SIG-M5 treated with dmso at 0.1 percent for 504 hours (cell line): ENCODE data around the gene CGN.
A peak's percentile ranks its signal among the peaks of the same experiment; 100 is the strongest.

ENCODE experiments used
- DNase-seq: peaks from one replicate; lab custom pipeline; 2025; ENCODE audit not compliant: unreplicated experiment; lab: John Stamatoyannopoulos, UW

Gene CGN

DNA sequence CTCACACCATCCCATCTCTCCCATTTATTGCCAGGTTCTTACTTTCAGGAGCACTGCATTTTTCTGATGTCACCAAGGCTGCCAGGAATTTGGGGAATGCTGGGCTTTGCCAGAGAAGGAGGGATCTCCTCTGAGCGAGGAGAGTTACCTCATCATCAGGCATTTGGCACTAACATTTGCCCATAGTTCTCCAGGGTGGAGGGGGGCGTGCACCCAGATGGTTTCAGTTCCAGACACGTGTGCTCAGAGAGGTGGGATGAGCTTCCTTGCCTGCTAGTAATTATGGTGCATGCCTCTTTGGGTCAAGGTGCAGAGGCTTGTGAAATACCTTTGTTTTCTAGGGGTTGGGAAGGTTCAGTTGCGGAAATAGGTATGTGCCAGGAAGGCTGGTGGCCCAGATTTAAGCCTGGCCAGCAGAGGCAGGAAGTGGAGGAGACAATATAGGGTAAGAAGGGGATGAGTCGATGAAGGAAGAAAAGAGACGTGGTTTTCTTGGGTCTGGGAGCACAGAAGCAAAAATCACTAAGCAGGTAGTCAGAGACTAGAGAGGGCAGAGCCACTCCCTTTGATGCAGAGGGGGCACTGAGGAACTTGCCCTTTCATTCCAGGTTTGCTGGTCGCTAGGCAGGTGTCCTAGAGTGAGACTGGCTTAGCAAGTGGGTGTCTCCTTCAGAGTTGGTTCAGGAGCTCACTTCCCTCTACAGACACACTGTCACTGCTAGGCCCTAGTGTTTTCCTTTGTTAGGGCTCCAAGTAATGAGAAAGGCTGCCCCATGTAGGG, 36.1 kb downstream of the CGN start:
- DNase-seq = peak; percentile 80

DNA sequence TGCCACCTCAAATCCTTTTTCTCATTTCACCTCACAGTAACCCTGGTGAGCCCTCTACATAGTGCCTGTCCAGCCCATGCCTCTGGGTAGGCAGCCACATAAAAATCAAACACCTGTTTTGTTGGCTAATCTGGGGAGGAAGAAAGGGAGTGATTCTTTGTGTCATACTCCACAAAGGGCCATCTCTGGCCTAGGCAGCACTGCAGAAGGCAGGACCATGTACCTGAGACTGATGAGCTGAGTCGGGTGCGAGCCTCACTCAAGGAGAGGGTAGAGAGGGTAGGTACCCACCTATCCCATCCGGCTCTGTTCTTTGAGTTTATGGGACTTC, 36.7 kb downstream of the CGN start:
- no peak for DNase-seq

DNA sequence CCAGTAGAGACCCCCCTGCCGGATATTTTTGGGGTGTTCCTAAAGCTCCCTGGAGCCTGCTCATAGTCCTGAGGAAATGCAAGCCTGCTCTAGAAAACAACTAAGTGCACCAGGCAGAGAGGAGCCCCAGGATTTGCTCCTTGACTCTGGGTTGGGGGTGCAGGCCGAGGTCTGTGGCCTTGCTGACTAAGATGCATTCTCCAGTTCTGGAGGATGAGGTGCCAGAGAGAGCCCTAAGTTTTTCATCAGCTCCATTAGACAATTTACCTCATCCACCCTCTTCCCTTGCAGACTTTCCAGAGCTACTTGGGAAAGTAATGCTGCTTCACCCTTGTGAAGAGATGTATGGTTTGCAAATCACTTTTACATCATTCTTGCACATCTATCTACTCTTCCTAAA, 38.0 kb downstream of the CGN start:
- no peak for DNase-seq

DNA sequence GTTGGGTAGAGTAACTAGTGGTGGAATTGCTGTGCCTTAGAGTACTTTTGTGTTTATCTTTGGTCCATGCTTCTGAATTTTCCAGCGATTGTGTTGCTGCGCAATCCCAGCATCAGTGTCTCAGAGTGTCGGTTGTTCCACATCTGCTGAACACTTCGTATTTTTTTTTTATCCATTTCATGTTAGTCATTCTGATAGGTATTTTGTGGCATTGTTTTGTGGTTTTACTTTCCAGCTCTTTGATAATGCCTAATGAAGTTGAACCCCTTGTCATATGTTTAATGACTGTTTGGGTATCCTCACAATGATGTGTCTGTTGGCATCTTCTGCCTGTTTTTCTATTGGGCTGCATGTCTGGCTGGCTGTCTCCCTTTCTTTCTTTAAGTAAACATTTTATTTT, 42.5 kb downstream of the CGN start:
- no peak for DNase-seq

DNA sequence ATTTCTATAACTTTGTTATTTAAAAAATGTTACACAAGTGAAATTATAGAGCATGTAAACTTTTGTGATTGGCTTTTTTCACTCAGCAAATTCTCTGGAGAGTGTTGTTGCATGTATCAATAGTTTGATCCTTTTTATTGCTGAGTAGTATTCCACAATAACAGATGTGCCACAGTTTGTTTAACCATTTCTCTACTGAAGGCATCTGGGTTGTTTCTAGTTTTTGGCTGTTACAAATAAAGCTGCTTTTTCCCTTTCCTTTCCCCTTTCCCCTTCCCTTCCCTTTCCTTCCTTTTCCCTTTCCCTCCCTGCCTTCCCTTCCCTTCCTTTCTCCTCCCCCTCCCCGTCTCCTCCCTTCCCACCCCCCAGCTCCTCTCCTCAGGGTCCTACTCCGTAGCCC, 44.9 kb downstream of the CGN start:
- no peak for DNase-seq

DNA sequence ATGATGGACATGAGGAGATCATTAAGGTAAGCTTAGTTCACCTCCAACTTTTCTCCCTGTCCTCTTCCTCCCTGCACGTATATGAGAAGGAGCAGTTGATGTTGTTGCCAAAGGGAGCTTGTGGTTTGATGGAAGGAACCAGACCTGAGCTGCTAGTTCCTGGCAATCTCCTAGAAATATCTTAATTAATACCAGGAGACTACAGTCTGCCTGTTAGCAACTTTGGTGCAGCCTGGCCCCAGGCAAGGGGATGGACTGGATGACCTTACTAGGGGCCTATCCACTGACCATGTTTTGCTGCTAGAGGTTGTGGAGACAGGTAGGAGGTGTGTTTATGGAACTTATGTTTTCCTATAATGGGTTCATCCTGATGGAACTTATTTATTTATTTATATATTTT, 51.5 kb downstream of the CGN start:
- DNase-seq = no peak

DNA sequence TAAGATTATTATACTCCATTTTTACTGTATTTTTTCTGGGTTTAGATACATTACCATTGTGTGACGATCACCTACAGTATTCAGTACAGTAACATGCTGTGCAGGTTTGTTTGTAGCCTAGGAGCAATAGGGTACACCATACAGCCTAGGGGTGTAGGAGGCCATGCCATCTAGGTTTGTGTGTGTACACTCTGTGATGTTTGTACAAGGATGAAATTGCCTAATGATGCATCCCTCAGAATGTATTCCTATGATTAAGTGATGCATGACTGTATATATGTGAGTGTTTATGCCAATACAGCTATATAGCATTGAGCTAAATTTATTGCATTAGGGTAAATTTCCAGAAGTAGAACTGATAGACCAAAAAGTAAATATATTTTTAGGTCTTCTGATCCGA, 52.2 kb downstream of the CGN start:
- DNase-seq = no peak

DNA sequence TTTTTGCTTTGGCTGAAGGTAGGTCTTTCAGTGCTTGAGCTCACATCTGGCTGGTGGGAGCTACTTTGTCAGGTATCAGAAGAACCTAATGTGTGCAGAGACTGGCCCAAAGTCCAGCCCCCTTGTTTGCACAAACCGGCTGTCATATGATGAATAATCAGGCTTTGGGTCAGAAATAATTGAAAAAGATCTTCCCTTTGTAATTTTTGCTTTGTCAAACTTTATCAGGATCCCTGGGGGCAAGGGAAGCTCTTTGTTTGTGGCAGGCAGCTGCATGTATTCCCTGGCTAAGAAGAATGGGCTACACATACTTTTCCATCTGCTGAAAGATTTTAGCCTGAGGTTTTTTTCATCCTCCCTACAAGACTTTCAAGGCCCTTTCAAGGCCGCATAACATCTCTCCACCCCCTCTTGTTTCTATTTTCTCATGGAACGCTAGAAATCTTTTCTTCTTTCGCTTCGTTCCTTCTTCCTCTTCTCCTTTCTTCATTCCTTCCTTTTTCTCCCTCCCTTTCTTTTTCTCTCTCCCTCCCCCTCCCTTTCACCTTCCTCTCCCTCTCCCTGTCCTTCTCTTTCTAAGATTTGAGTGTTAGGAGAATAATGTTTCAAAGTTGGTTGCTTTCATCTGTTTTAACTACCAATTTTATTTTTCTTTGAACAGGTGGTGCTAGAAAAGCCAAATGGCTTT, 54.5 kb downstream of the CGN start:
- DNase-seq = no peak

DNA sequence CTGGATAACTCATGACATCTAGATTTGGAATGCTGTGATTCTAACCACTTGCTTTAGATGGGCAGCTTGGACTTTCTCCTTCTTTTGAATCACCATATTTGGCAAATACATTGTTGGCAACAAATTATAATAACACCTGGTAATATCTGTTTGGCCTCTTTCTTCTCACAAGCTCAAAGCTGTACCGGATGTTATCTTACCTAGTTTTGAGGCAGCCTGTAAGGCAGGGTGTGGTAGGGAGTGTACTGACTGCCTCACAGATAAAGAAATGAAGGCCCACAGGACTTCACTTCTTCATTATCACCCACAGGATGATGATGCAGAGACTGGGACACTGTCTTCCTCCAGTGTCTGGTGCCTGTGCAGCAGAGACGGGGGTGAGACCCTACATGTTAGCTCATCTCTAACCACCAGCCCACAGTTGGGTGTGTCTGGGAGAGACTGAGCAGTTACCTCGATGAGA, 57.5 kb downstream of the CGN start:
- no peak for DNase-seq

DNA sequence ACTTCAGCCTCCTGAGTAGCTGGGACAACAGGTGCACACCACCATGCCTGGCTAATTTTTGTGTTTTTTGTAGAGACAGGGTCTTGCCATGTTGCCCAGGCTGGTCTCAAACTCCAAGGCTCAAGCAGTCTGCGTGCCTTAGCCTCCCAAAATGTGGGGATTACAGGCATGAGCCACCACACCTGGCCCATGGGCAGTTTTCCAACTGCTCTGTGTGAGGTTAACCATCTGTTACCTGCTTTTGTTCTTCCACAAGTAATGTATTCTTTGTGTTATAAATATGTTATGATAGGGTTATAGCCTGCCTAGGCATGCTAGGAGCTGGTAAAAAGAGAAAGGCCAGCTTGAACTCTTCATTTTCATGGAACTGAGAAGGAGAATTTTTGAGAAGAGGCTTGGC, 59.6 kb downstream of the CGN start:
- DNase-seq = no peak

DNA sequence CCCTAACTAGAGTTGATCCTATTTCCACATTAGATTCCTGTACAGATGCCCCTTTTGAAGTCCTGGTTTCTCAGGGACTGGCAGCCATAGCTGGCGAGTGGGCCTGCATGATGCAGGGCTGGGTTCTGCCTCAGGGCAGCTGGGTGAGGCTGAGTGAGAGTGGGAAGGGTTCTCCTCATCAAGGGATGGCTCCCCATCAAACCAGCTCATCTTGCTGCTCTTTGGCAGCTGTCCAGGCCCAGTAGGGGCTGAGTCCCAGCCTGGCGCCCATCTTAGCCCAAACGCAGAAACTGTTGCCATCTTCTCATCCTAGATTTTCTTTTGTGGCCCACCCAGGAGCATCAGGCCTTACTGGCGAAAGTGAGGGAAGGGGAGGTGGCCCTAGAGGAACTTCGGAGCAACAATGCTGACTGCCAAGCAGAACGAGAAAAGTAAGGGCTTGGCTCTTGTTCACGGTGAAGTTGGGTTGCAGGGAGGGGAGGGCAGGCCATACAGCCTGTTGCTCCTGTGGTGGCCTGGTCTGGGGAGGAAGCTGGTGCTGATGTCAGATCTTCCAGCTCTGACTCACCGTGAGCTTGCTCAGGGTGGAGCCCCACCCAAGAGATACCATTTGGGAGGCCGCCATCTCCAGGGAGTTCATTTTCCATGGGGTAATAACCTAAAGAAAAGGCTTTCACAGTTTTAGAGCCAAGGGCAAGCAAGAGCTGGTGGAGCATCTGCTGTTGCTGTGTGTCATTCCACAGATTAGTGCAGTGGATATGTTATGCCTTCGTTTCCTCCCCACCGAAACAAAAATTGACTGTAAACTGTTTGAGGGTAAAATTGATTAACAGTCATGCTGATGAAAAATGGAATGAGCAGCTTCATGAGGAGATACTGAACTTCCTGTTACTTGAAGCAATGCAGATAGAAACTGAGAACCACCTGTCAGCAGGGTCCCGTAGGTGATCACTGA, 63.7 kb downstream of the CGN start:
- peak; percentile 21 for DNase-seq

DNA sequence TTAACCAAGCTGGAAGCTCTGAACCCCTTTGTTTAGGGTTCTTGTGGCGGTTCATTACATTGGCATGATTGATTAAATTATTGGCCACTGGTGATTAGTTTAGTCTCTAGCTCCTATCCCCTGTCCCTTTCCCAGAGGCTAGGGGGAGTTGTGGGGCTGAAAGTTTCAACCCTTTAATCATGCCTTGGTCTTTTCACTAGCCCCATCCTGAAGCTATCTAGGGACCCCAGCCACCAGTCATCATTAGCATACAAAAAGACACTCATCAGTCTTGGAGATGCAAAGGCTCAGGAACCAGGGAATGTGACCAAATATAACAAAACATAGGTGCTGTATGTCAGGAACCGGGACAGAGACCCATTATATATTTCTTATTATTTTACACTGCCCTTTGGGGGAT, 66.0 kb downstream of the CGN start:
- DNase-seq = no peak

DNA sequence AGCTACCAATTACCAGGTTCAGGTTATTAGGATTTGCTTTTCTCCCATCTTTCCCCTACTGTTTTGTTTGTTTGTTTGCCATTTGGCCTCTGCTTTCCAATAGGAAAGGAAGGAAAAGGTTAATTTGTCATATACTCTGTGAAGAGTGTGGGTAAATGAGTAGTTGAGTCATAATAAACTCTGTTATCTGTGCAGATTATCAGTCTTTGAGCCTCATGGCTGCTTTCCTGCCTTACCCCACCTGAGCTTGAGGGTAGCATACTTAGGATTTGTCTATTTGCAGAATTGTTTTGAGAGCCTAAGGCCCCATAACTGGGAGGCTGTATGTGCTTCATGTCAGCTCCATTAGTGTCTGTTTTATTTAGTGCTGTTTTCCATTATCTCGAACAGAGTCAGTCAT, 67.8 kb downstream of the CGN start:
- DNase-seq = no peak

DNA sequence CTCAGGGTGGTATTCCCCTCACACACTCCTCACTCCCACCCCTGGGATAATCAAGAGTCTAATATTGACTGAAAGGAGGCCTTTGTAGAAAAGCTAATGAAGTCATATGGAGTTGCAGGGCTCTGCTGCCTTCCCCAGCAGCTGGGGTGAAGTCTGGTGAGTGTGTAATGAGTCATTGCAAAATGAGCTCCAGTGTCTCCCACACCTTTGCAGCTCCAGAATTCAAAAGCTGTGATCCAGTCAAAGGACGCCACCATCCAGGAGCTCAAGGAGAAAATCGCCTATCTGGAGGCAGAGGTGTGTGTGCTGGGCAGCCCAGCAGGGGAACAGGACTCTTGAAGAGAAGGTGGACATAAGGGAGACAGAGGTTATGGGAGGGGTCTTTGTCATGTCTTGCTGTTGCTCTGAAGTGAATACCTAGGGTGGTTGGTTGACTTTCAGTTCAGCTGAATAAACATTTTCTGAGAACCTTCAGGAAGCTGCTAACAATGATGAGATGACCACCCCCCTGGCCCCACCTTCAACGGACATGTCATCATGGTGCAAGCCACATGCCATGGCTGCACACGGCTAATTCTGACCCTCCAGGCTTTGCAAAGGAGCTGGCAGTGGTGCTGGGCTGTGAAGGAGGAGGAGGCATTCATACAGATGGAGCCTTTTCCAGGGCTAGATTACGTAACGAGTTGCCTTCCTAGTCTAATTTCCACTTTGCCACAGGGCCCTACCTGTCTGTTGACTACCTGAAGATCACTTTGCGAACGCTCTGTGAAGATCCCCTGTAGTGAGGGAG, 68.4 kb downstream of the CGN start:
- no peak for DNase-seq

DNA sequence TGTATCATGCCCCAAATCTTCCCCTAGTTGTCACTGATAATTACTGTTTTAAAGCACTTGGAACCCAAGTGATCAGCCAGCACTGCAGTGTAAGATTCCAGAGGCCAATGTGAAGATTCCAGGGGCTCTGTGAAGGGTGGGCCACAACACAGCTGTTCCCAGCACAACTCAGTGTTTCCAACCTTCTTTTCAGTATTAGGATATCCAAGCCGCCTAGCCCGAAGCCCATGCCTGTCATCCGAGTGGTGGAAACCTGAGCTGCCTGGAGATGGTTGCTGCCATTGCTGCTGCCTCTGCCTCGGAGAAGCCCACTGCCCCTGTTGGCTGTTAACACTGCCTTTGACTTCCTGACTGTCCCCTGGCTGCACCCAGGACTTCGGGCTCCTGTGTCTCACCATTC, 70.3 kb downstream of the CGN start:
- DNase-seq = no peak

DNA sequence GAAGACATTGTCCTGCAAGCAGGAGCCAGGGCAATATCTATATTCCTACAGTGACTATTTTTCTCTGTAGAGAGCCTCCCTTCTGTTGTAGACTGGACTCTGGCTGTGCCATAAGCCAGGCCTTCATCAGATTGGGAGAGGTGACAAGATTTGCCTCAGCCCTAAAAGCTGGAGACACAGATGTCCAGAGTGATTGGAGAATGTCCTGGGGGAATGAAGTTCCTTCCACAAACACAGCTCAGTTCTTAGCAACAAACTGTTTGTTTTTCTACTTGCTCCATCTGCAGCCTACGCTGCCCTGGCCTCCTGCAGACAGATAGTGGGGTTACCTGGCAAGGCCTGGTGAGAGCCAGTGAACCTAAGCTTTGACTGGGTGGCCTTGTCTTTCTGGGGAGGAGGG, 70.7 kb downstream of the CGN start:
- DNase-seq = peak; percentile 41

DNA sequence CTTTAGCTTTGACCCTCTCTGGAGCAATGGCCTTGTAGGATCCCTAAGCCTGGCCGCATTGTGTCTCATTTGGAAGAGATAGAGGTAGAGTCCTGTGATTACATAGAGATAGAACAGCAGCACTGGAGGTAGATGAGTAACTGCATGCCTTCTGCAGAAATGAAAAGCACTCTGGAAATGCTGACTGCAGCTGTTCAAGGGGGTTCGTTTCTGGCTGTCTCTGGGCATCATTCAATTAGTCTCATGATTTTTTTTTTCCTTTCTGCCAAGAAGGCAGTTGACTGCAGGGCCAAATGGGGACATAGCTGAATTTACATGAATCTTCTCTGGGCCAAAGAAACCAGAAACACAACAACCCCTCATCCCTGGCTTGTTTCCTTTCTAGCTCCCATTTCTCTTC, 72.6 kb downstream of the CGN start:
- DNase-seq = no peak

DNA sequence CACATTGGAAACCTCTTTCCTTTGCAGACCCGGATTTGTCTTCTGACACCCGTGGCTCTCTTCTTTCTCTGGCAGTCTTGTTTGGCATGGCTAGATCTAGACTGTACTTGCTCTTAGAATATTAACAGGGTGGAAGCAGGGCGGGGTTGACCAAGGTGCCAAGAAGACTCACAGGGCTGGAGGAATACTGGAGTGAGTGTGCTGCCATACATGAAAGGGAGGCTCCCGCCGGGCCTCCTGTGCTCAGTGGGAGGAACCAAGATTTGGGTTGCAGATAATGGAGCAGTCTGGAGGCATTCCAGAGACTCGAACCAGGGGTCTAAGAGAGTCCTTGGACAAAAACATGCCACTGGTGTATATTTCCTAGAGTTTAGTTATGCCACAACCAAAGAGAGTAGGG, 73.1 kb downstream of the CGN start:
- DNase-seq = no peak

DNA sequence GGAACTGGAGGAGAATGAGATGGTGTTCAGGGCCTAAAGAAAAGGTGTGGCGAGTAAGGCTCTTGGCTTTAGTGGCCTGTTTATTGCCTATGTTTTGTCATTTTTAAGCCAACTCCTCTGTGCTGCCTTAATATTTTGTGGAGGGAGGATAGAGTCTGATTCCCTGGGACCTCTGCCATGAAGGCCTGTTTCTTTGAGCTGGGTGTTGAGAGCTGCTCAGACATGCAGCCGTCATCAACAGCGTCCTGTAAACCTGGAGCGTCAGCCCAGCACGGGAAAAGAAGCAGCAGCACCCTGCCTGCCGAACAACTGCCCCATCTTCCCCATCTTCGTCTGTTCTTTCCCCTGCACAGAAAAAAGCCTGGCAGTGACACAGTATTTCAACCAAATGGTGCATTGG, 73.6 kb downstream of the CGN start:
- DNase-seq = no peak

DNA sequence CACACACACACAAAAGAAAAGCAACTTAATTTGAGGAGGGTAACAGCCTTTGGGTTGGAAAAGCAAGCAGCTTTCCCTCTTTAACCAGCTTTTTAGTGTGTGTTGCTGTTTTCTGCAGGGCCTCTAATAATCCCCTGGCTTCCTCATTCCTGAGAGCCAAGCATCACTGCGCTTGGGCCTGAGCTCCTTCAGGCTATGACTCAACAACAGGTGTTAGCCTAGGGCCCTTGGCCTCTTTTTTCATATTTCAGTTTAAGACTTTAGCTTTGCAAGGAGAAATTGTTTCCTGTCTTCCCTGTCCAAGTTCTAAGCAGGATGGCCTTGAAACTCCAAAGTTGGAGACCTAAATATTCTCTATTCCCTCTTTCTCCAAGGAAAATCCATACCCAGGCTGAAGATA, 74.4 kb downstream of the CGN start:
- peak; percentile 75 for DNase-seq
